ENCODE results near the gene IL4.

The IL4 gene

GRCh38 chr5:132695956-132696355 lies 22.2 kb downstream of the IL4 start:
- DNase-seq (ENCODE audit: low read depth): no peak

GRCh38 chr5:132704875-132705274 lies 31.1 kb downstream of the IL4 start:
- no peak for DNase-seq (ENCODE audit: low read depth)

GRCh38 chr5:132708645-132709044 lies 34.9 kb downstream of the IL4 start:
- DNase-seq (ENCODE audit: low read depth): no peak

GRCh38 chr5:132714456-132715307 lies 40.9 kb downstream of the IL4 start:
- no peak for DNase-seq (ENCODE audit: low read depth)

- DNase-seq (ENCODE audit: low read depth): no peak
Measured at GRCh38 chr5:132718544-132719312, 44.9 kb downstream of the IL4 start.

GRCh38 chr5:132725745-132726144 lies 52.0 kb downstream of the IL4 start:
- DNase-seq (ENCODE audit: low read depth): no peak

- no peak for DNase-seq (ENCODE audit: low read depth)
Measured at GRCh38 chr5:132729896-132730295, 56.1 kb downstream of the IL4 start.
